GM06990 (cell line): ENCODE results near the gene USP24.
"Not testable (repeated sequence)": the region's sequence is repeated elsewhere in the genome, so short reads cannot be mapped to it uniquely, and the experiment has no call there.

Experiments
- DNase-seq: peaks from one replicate; pipeline ENCODE4 v3.0.0-alpha.2; 2011; ENCODE audit not compliant: insufficient read length; ENCODE audit errors: extremely low read depth
- H3K27me3 ChIP-seq: replicated peaks from 2 replicates; pipeline ENCODE4 v1.6.0; 2011; ENCODE audit warnings: low read length; ENCODE audit not compliant: control insufficient read depth, insufficient read depth
- H3K36me3 ChIP-seq: 2 replicates; pipeline ENCODE4 v1.5.1; 2011; ENCODE audit warnings: low read length; ENCODE audit not compliant: control insufficient read depth, insufficient read depth
- H3K4me3 ChIP-seq: replicated peaks from 2 replicates; pipeline ENCODE4 v1.5.1; 2011; ENCODE audit warnings: low read depth, mild to moderate bottlenecking, control low read depth, low read length
- TF ChIP-seq, protein P1 (sequence below): IDR thresholded peaks from 2 replicates; pipeline ENCODE4 v1.5.1; 2011; ENCODE audit warnings: low read length, control low read depth, mild to moderate bottlenecking, inconsistent platforms; ENCODE audit not compliant: insufficient read depth, poor library complexity, severe bottlenecking

The USP24 gene

DNA sequence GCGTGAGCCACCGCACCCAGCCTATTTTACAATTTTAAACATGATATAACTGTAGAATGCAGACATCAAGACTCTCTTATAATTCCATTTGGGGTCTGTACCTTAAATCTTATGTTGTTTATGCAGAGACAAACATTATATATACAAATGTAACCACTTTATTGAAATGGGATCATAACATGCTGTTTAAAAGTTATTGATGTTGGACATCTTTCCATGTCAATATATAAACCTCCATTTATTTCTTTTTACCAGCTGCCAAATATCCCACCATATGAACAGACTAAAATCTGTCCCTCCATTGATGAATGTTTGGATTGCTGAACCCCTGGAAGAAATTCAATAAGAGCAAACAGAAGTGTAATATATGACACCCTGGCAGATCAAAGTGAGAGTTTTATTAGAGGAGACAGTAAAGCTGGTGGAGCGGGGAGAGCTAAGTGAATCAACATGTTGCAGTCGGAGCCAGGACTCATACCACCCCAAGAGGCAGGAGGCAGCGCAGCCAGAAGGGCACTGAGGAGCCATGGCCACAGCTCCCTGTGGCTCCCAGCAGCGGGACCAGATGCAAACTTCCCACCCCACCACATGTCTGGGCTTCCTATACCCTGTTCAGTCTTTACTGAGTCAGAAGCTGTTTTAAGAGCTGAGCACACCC is 180.6 kb downstream of the USP24 start:
- Histone ChIP-seq H3K4me3 (no peak overlapping the region), H3K27me3 (peaks cover 4% of the 10 kb centered on the region), H3K36me3 (no peaks in the 10 kb centered on the region)
- DNase-seq = no peak
- TF ChIP-seq, protein P1, sequence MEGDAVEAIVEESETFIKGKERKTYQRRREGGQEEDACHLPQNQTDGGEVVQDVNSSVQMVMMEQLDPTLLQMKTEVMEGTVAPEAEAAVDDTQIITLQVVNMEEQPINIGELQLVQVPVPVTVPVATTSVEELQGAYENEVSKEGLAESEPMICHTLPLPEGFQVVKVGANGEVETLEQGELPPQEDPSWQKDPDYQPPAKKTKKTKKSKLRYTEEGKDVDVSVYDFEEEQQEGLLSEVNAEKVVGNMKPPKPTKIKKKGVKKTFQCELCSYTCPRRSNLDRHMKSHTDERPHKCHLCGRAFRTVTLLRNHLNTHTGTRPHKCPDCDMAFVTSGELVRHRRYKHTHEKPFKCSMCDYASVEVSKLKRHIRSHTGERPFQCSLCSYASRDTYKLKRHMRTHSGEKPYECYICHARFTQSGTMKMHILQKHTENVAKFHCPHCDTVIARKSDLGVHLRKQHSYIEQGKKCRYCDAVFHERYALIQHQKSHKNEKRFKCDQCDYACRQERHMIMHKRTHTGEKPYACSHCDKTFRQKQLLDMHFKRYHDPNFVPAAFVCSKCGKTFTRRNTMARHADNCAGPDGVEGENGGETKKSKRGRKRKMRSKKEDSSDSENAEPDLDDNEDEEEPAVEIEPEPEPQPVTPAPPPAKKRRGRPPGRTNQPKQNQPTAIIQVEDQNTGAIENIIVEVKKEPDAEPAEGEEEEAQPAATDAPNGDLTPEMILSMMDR = no peak

DNA sequence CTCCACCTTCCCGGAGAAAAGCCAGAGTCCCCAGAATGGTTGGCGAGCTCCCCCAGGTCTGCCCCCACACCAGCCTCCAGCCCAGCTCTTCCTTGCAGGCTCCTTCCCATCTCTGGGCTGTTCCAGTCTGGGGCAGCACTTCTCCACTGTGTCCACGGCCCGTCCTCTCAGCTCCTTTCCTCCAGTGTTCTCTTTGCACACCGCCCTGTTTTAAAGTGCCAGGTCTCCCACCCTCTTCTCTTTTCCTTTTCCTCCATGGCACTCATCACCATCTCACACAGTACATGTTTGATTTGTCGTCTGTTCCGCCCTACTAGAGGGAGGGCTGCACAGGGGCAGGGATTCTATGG is 181.9 kb downstream of the USP24 start:
- TF ChIP-seq, protein P1 = no peak

DNA sequence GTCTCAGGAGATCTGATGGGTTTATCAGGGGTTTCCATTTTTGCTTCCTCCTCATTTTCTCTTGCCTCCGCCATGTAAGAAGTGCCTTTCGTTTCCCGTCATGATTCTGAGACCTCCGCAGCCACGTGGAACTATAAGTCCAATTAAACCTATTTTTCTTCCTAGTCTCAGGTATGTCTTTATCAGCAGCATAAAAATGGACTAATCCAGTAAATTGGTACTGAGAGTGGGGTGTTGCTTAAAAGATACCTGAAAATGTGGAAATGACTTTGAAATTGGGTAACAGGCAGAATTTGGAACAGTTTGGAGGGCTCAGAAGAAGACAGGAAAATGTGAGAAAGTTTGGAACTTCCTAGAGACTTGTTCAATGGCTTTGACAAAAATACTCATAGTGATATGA is 184.1 kb downstream of the USP24 start:
- H3K36me3 ChIP-seq, H3K27me3 ChIP-seq, H3K4me3 ChIP-seq, DNase-seq: not testable (repeated sequence)

More for the DNA sequence above, 181.9 kb downstream of the USP24 start:
- peaks cover 3% of the 10 kb centered on the region; the same call in 1 of the 2 replicates for H3K27me3 ChIP-seq
- no peaks in the 10 kb centered on the region for H3K36me3 ChIP-seq
- H3K4me3 ChIP-seq = no peak overlapping the region
- no peak for DNase-seq

DNA sequence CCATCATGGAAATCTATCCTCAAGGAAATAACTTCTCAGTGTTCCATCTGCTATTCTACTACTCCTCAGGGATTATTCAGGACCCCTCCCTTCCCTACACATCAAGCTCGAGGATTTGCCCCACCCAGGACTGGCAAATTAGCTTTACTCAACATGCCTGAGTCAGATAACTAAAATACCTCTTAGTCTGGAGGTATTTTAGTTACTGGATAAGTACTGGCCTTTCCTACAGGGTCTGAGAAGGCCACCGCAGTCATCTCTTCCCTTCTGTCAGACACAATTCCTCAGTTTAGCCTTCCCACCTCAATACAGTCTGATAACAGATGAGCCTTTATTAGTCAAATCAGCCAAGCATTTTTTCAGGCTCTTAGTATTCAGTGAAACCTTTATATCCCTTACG is 188.5 kb downstream of the USP24 start:
- not testable (repeated sequence) for H3K27me3 ChIP-seq, H3K36me3 ChIP-seq, DNase-seq, H3K4me3 ChIP-seq

DNA sequence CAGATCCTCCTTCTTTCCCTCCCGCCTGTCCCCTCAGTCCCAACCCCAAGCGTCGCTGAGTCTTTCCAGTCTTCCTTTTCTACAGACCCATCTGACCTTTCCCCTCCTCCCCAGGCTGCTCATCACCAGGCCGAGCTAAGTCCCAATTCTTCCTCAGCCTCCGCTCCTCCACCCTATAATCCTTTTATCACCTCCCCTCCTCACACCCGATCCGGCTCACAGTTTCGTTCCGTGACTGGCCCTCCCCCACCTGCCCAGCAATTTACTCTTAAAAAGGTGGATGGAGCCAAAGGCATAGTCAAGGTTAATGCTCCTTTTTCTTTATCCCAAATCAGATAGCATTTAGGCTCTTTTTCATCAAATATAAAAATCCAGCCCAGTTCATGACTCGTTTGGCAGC is 191.0 kb downstream of the USP24 start:
- not testable (repeated sequence) for H3K4me3 ChIP-seq, DNase-seq

DNA sequence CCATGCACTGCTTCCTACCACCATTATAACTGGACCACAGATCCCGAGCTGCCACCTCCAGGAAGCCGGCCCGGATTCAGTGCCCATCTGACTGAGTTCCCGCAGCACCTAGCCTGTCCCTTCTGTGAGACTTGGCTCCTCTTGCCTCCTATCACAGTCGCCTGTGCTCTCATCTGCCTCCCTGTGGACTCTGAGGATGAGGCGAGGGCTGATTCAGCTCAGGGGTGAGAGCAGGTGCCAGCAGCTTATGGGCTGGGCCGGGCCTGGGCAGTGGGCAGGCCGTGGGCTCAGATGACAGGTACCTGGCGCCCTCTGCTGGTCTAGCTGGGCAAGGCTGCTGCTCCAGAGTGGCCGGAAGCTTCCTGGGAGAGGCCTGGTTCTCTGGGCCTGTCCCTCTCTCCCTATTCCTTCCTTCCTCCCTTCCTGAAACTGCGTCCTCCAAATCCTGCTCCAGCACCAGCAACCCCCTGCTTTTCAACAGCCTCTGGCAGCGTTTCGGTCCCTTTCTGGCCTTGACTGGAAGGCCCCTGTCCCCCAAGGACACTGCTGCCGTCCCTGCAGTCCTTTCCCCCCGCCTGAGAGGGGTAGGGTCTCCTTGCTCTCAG is 193.1 kb downstream of the USP24 start:
- no peaks in the 10 kb centered on the region for H3K27me3 ChIP-seq
- no peaks in the 10 kb centered on the region for H3K36me3 ChIP-seq
- TF ChIP-seq, protein P1 = peak; percentile 95
- no peak overlapping the region for H3K4me3 ChIP-seq
- peak; percentile 45 for DNase-seq

More for the DNA sequence above, 191.0 kb downstream of the USP24 start:
- H3K36me3 ChIP-seq, H3K27me3 ChIP-seq: not testable (repeated sequence)

DNA sequence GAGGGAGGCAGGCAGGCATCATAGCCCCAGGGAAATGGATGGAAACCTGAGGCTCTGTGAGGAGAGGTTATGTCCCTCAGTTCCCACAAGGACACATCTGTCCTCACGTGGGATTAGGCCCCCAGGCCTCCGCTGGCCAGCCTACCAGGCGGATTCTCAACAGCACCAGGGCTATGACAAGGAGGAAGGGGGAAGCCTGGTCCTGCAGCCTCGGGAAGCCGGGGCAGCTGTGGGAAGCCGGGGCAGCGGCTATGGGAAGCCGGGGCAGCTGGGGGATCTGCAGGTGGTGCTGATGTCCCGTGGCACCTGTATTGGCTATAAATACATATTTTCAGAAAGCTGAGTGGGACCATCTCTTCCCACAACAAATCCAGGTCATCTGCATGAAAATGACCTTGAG is 196.8 kb downstream of the USP24 start:
- H3K27me3 ChIP-seq = no peaks in the 10 kb centered on the region; the same call in 1 of the 2 replicates
- H3K4me3 ChIP-seq = no peak overlapping the region
- H3K36me3 ChIP-seq = no peaks in the 10 kb centered on the region
- TF ChIP-seq, protein P1 = no peak
- DNase-seq = no peak
